Mucosa of rectum (tissue), 2 donors: ENCODE data around the gene CHADL.
"Not testable (repeated sequence)": the region's sequence is repeated elsewhere in the genome, so short reads cannot be mapped to it uniquely, and the experiment has no call there.

ENCODE experiments used
- H3K27ac ChIP-seq, 2 donors: one replicate each; pipeline ENCODE4 v1.7.0; 2013; ENCODE audit warnings: inconsistent platforms in 2 of 2, low read depth in 2 of 2, low read length in 2 of 2
- H3K27me3 ChIP-seq, 2 donors: one replicate each; pipeline ENCODE4 v1.7.0; 2013; ENCODE audit warnings: low read length in 2 of 2; ENCODE audit not compliant: control insufficient read depth in 2 of 2, insufficient read depth in 2 of 2
- H3K36me3 ChIP-seq, 2 donors: one replicate each; pipeline ENCODE4 v1.7.0; 2013; ENCODE audit warnings: low read length in 2 of 2; ENCODE audit not compliant: control insufficient read depth in 2 of 2, insufficient read depth in 2 of 2
- H3K4me1 ChIP-seq, 2 donors: one replicate each; pipeline ENCODE4 v1.7.0; 2013; ENCODE audit warnings: low read length in 2 of 2, mild to moderate bottlenecking in 1 of 2; ENCODE audit not compliant: control insufficient read depth in 2 of 2, insufficient read depth in 2 of 2
- H3K4me3 ChIP-seq, 2 donors: one replicate each; pipeline ENCODE4 v1.7.0; 2013; ENCODE audit warnings: low read length in 2 of 2
- H3K9ac ChIP-seq, 2 donors: one replicate each; pipeline ENCODE4 v1.7.0; 2013; ENCODE audit warnings: low read length in 2 of 2, low read depth in 1 of 2, mild to moderate bottlenecking in 1 of 2
- H3K9me3 ChIP-seq, 2 donors: one replicate each; pipeline ENCODE4 v1.7.0; 2013; ENCODE audit warnings: low read length in 2 of 2; ENCODE audit not compliant: control insufficient read depth in 2 of 2
- donor health status: healthy.
- donor health status: Normal muscosa, but diverticular disease.

The CHADL gene

GRCh38 chr22:41259756-41260155 is 19.0 kb upstream of the CHADL start:
- H3K27ac ChIP-seq, H3K9me3 ChIP-seq, H3K27me3 ChIP-seq, H3K4me3 ChIP-seq, H3K9ac ChIP-seq, H3K4me1 ChIP-seq: not testable (repeated sequence)
- H3K36me3 ChIP-seq: peaks cover 73 to 78% of the 10 kb centered on the region in 2 donors

- Histone ChIP-seq H3K36me3 (peaks cover 65 to 73% of the 10 kb centered on the region in 2 donors), H3K27ac (no peak overlapping the region)
Observed at GRCh38 chr22:41257696-41258095, 17.0 kb upstream of the CHADL start.

GRCh38 chr22:41256254-41257253 is 15.8 kb upstream of the CHADL start:
- Histone ChIP-seq H3K36me3 (peaks cover 56 to 70% of the 10 kb centered on the region in 2 donors), H3K27ac (no peak overlapping the region), H3K9ac (no peak overlapping the region), H3K27me3 (no peaks in the 10 kb centered on the region), H3K9me3 (no peaks in the 10 kb centered on the region), H3K4me1 (no peaks in the 10 kb centered on the region), H3K4me3 (no peak overlapping the region)

More at GRCh38 chr22:41257696-41258095, 17.0 kb upstream of the CHADL start:
- Histone ChIP-seq H3K9me3 (no peaks in the 10 kb centered on the region), H3K9ac (no peak overlapping the region), H3K4me1 (no peaks in the 10 kb centered on the region), H3K4me3 (no peak overlapping the region), H3K27me3 (no peaks in the 10 kb centered on the region)

DNA sequence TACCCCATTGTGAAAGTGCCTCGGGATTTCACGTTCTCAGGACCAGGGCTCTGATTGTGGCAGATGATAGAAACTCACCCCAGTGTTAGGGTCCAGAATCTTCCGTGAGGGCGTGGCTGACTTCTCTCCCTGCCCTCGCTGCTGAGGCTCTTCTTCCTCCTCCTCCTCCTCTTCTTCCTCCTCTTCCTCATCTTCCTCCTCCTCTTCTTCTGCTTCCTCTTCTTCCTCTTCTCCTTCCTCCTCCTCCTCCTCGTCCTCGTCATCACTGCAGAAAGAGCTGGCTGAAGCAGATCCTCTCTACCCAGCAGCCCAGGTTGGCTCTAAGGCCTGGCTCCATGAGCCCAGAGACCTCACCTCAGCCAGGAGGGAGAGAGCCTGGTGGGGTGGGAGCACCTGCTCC is 13.5 kb upstream of the CHADL start:
- H3K9ac ChIP-seq: no peak overlapping the region
- no peaks in the 10 kb centered on the region for H3K4me1 ChIP-seq
- no peak overlapping the region for H3K4me3 ChIP-seq
- H3K9me3 ChIP-seq: no peaks in the 10 kb centered on the region
- no peak overlapping the region for H3K27ac ChIP-seq
- no peaks in the 10 kb centered on the region for H3K27me3 ChIP-seq
- peaks cover 63 to 79% of the 10 kb centered on the region in 2 donors for H3K36me3 ChIP-seq

DNA sequence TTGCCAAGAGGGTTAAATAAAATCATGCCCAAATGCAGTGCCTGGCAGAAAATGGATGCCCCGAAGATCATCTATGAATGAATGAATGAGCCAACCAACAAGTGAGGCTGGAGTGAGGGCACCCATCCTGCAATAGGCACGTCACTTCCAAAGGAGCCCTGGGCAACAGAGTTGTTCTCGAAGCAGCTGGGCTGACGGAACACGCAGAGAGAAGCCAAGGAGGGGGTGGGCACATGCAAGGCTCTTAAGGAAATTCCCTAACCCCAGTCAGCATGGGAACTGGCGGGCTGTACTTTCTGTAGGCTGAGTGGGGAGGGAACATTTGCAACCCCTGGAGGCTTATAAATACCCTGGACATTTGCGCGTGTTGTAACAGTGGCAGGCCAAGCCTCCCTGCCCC is 11.6 kb upstream of the CHADL start:
- Histone ChIP-seq H3K9ac (no peak overlapping the region), H3K9me3 (no peaks in the 10 kb centered on the region), H3K4me1 (no peaks in the 10 kb centered on the region), H3K27me3 (no peaks in the 10 kb centered on the region), H3K4me3 (no peak overlapping the region), H3K27ac (no peak overlapping the region), H3K36me3 (peaks cover 73 to 77% of the 10 kb centered on the region in 2 donors)

DNA sequence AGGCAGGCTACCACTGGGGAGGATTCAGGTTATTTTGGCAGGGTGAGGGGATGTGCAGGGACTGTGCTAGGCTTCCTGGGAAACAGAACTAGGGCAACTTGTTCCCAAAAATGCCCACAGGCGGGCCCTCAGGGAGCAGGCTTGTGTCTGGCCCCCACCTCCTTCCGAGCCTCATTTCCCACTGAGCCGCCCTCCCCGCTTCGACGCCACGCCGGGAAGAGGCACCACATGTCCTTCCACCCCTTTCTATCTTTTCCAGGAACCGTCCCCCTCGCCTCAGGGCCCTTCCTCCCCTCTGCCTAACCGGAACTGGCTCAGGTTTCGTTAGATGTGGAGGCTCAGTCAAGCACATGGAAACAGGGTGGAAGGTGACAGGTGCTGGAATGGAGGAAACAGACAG is 9.4 kb upstream of the CHADL start:
- no peaks in the 10 kb centered on the region for H3K4me1 ChIP-seq
- H3K27me3 ChIP-seq: no peaks in the 10 kb centered on the region
- no peak overlapping the region for H3K9ac ChIP-seq
- no peaks in the 10 kb centered on the region for H3K9me3 ChIP-seq
- H3K27ac ChIP-seq: no peak overlapping the region
- H3K4me3 ChIP-seq: no peak overlapping the region
- peaks cover 65 to 76% of the 10 kb centered on the region in 2 donors for H3K36me3 ChIP-seq

DNA sequence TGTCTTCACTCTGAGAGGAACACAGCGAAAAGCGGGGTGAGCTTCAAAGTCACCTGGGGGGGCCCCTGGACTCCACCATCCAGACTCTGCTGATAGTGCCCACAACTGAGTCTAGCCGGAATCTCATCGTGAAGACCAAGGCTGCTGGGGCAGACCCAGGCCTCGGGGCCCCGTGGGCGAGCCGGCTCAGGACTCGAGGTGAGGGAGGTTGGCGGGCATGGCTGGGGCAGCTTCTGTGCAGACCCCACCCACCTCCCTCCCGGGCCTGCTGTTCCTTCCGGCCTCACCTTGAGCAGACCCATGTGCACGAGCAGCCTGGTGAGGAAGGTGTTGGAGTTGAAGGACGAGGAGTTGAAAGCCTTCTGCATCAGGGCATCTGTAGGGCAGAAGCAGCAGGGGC is 8.7 kb upstream of the CHADL start:
- no peaks in the 10 kb centered on the region for H3K27me3 ChIP-seq
- H3K9ac ChIP-seq: no peak overlapping the region
- H3K4me3 ChIP-seq: no peak overlapping the region
- peaks cover 62 to 75% of the 10 kb centered on the region in 2 donors for H3K36me3 ChIP-seq
- H3K4me1 ChIP-seq: no peaks in the 10 kb centered on the region
- H3K27ac ChIP-seq: no peak overlapping the region
- no peaks in the 10 kb centered on the region for H3K9me3 ChIP-seq

DNA sequence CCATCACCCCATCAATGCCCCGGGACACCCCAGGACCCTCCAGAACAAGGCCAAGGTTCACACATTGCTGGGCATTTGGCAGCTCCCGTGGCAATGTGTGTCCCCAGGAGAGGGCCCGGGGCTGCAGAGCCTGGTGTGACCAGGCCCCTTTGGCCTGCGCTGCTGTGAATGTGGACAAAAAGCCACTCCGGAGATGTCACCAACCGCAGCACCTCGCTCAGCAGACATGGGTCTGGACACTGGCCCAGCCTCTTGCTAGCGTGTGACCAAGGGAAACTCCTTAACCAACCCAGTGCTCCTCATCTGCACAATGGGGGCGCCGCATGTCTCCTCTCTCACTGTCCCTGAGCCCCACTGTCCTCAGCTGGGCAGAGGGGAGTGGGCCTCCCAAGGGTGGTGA is 8.0 kb upstream of the CHADL start:
- Histone ChIP-seq H3K27me3 (no peaks in the 10 kb centered on the region), H3K9ac (no peak overlapping the region), H3K9me3 (no peaks in the 10 kb centered on the region), H3K36me3 (peaks cover 57 to 69% of the 10 kb centered on the region in 2 donors), H3K27ac (no peak overlapping the region), H3K4me3 (no peak overlapping the region), H3K4me1 (no peaks in the 10 kb centered on the region)

- Histone ChIP-seq H3K4me1 (no peaks in the 10 kb centered on the region), H3K9me3 (no peaks in the 10 kb centered on the region), H3K4me3 (no peak overlapping the region), H3K27ac (no peak overlapping the region), H3K9ac (no peak overlapping the region), H3K36me3 (peaks cover 57 to 68% of the 10 kb centered on the region in 2 donors), H3K27me3 (no peaks in the 10 kb centered on the region)
Observed at GRCh38 chr22:41248314-41248713, 7.6 kb upstream of the CHADL start.

GRCh38 chr22:41247703-41248102 is 7.0 kb upstream of the CHADL start:
- Histone ChIP-seq H3K4me1 (no peaks in the 10 kb centered on the region), H3K27ac (no peak overlapping the region), H3K36me3 (peaks cover 53 to 63% of the 10 kb centered on the region in 2 donors), H3K4me3 (no peak overlapping the region), H3K9me3 (no peaks in the 10 kb centered on the region), H3K9ac (no peak overlapping the region), H3K27me3 (no peaks in the 10 kb centered on the region)
